ENCODE results near the gene NR2F1-AS1.
A peak's percentile ranks its signal among the peaks of the same experiment; 100 is the strongest.

NR2F1-AS1 gene

DNA sequence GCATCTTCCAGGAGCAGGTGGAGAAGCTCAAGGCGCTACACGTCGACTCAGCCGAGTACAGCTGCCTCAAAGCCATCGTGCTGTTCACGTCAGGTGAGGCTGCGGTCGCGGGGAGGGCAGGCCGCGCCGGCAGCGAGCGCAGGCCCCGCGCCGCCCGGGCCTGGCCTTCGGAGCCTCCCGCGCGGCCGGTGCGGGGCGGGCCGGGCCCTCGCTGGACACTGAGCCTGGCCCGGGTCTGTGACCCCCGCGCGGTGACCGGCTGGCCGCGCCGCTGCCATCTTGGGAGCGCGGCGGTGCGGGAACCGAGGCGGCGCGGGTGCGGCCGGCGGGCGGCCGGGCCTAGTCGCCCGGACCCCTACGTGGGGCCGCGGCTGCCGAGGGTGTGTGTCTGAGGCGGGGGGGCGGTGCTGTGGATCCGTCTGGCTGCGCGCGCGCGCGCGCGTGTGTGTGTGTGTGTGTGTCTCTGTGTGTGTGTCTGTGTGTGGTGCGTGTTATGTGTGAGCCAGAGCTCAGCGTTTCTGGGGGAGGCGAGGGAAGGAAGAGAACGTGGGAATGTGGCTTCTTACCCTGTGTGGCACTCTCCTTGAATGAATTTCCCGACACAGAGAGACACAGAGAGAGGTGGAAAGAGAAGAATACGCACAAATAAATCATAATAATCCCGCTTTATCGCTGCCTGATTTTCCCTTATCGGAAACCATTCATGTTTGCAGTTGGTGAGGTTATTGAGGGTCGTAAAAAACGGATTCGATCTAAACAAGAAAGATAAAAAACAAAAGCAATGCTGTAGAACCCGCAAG, 7.5 kb upstream of the NR2F1-AS1 start:
- DNase-seq = no peak

GRCh38 chr5:93587597-93588351, 6.8 kb upstream of the NR2F1-AS1 start:
- DNase-seq = no peak

- no peak for DNase-seq
Observed at GRCh38 chr5:93586736-93587596, 5.9 kb upstream of the NR2F1-AS1 start.

DNA sequence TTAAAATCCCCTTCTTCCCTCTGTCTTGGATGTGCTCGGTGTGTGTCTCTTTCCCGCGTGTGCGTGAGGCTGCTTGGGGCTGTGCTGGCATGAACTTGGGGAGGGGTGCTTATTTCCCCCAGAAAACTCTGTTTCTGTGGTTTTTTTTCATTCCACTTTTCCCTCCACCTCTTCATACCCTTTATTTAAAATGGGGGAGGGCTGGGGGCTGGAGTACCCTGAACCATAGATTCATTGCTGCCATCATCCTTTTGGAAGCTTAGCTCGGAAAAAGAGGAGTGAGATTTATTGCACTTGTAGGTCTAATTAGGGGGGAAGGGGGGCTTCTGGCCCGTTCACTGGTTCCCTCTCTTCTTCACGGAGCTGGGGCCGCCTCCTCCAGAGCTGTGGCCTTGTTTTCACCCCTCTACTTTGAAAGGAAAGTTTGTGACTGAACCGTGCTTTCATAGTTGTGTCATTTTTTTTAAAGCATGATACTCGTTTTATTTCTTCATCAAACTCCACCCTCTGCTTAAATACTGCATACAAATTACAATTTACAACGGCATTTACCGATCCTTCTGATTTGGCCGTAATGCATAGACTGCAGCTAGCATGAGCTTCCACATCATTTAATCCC, 4.9 kb upstream of the NR2F1-AS1 start:
- no peak for DNase-seq

DNA sequence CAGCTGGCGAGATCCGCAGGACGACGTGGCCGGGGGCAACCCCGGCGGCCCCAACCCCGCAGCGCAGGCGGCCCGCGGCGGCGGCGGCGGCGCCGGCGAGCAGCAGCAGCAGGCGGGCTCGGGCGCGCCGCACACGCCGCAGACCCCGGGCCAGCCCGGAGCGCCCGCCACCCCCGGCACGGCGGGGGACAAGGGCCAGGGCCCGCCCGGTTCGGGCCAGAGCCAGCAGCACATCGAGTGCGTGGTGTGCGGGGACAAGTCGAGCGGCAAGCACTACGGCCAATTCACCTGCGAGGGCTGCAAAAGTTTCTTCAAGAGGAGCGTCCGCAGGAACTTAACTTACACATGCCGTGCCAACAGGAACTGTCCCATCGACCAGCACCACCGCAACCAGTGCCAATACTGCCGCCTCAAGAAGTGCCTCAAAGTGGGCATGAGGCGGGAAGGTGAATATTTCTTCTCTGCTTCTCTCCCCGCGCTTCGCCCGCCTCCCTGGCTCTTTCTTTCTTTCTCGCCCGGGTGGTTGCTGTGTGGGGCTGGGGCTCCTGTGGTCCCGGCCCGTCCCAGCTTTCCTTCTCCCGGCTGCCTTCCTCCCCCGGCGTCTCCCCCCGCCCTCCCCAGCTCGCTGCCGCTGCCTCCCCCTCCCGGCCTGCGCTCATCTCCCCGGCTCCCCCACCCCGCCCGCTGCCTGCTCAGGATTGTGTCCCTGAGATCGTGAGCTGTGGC, 4.2 kb upstream of the NR2F1-AS1 start:
- no peak for DNase-seq

- no peak for DNase-seq
Observed at GRCh38 chr5:93584596-93585040, 3.6 kb upstream of the NR2F1-AS1 start.

- no peak for DNase-seq
Observed at GRCh38 chr5:93583768-93584595, 3.0 kb upstream of the NR2F1-AS1 start.

DNA sequence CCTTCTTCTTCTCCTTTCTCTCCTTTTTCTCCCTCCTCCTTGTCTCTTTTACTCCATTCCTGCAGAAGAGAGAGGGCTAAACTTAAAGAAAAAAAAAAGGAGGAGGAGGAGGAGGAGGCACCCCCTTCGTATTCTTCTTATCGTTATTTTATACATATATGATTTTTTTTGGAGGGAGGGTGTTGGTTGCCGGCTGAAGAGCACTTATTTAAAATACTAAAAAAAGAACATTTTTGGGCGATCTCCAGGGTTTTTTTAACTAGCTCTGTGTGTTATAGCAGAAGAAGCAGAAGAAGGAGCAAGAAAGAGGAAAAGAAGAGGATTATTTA, 2.4 kb upstream of the NR2F1-AS1 start:
- no peak for DNase-seq

DNA sequence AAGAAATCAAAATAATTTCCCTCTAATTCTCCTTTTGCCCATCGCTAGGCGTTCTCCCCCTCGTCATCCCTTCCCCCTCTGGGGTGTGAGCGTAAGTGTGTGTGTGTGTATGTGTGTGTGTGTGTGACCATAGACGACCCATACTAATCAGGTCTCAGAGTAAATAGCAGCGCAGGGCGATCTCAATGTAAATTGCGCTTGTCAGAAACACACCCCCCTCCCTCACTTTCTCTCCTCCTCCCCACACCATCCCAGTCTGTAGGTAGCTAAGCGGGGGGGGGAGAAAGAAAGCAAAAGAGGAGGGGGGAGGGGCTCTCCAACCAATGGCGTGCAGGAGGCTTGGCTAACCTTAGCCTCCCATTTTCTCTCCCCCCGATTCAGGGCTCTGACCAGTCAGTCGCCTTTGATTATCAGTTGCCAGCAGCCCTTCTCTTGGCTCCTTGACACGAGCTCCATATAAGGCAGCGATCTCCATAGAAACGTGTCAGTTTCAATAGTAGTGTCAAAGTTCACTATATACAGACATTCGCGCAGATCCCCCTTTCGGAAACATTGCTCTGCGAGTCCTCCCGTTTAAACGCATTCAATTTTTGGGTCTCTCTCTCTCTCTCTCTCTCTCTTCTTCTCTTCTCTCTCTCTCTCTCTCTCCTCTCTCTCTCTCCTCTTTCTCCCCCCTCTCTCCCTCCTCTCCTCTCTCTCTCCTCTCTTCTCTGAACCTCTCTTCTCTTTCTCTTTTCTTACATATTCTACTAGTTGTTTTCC, 1.8 kb upstream of the NR2F1-AS1 start, which contains the start of gene NR2F1:
Gene NR2F1, plus strand, starts transcription at position 546 of the 762 bp plus-strand sequence. CDS start 1,802 bp downstream, outside the sequence.
- DNase-seq = no peak

DNA sequence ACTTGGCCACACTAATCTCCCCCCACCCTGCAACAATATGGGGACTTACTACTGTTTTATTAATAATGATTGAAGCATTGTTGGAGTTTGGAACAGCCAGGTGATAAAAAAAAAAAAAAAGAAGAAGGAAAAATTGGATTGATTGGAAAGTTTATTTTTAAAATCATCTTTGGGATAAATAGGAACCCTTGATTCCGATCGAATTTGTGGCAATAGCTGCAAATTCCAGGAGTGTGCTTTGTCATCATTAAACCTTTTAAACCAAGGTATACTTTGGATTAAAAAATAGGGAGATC, 1.1 kb upstream of the NR2F1-AS1 start:
- no peak for DNase-seq

DNA sequence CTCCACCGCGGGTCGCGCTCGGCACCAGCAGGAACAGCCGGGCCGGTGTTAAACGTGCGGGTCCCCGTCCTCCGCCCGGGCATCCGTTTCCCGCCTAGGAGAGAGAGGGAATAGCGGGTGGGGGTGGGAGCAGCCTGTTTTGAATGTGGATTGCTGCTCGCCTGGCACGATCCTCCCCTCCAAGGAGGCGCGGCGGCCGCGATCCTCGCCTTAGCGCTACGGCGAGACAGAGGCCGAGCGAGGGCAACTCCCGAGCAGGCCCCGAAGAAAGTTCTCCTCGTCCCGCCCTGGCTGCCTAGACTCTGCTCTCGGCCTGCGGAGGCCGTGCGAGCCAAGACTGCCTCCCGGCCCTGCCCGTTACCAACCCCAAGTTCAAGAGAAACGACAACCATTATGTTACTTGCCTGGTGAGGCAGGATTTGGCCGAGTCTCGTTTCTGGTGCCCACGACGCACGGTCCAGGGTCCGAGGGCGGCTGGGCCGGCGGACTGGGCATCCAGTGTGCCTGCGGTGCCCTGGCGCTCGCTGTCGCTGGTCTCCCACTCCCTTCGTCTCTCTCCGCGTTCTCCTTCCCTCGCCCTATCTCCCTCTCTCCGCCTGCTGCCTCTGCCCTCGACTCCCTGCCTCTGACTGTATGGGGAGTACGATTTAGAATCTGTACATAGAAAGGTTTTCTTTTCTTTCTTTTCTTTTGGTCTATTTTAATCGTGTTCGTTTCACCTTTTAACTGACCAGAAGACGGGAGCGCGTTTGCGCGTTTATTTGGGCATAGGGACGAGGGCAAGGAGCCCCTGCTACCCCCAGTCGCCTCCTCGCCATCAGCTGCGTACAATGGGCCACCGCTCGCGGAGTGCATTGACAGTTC, 724 bp downstream of the NR2F1-AS1 start:
- peak; percentile 69 for DNase-seq

DNA sequence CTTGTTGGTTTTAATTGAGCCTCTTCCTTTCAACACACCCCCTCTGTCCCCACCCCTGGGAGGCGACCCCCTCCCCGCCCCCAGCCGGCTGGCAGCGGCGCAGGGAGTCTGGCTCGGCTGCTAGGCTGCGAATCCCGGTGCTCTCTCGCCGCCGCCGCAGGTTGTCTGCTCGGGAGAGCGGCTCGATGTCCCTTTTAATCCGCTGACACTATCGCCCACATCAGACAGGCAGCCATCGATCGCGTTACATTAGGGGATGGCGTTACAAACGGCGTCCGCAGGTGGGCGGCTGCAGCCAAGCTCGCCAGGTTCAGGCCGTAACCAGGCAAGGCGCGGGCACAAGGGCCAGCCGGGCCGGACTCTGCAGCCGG, 1.3 kb downstream of the NR2F1-AS1 start:
- no peak for DNase-seq

GRCh38 chr5:93578813-93579691, 2.0 kb downstream of the NR2F1-AS1 start:
- DNase-seq = no peak

- DNase-seq = no peak
Observed at GRCh38 chr5:93577854-93578812, 2.9 kb downstream of the NR2F1-AS1 start.

GRCh38 chr5:93576994-93577853, 3.8 kb downstream of the NR2F1-AS1 start:
- no peak for DNase-seq
